CD4-positive, alpha-beta T cell treated with Interleukin-6 at 100 ng/mL for 8 hours (primary cell): ENCODE measurements around the gene CHRNA3.
"Not testable (repeated sequence)": the region's sequence is repeated elsewhere in the genome, so short reads cannot be mapped to it uniquely, and the experiment has no call there.

ENCODE experiments used
- DNase-seq: peaks from one replicate; pipeline ENCODE4 v3.0.0-alpha.2; 2020; ENCODE audit warnings: mixed read lengths, low spot score

The CHRNA3 gene

DNA sequence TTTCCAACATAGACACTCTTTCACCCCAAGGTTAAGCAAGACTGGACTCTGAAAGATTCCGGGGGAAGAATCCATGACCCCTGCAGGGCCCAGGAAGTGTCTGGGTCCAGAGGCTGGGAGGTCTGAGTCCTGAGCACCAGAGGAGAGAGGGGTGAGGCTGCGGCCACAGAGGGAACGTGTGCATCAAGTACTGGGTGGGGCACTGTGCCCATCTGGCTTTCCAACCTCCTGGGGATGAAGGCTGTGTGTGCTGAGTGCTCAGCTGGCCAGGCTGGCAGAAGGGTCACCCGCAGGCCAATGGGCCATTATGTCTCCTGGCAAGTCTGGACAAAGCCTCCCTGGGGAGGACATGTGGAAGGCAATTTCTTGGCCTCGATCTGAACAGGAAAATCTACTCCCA is 3.3 kb downstream of the CHRNA3 start:
- no peak for DNase-seq

DNA sequence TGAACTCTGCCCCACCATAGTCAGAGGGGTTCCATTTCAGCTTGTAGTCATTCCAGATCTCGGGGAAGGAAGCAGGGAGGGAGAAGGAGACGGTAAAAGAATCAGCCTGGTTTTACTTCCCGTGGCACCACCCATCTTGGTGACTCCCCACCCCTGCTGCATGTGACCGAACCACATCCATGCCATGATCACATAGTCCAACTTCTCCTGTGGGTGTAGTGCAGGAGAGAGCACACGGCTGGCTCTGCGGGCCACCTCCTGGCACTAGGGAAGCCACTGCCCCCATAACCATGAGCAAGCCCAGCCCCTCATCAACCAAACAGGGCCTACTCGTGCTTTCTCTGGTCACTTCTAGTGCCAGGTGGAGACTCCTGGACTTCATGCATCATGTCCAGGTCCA is 3.7 kb downstream of the CHRNA3 start:
- no peak for DNase-seq

DNA sequence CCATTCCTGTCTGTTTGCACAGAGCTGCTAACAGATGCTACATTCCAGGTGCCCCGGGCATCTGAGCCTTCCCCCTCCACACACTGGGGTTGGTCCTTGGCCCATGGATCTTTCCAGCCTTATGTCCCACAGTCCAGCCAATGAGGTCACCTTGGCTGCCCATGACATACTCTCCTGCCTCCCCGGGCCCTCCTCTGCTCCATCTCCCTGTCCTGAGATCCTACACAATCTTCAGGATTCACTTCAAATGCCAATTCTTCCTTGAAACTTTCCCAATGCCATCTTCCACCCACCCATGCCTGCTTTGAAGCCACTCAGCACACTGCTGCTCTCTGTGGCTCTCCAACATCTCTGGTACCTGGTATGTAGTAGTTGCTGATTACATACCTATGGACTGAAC is 4.3 kb downstream of the CHRNA3 start:
- no peak for DNase-seq

DNA sequence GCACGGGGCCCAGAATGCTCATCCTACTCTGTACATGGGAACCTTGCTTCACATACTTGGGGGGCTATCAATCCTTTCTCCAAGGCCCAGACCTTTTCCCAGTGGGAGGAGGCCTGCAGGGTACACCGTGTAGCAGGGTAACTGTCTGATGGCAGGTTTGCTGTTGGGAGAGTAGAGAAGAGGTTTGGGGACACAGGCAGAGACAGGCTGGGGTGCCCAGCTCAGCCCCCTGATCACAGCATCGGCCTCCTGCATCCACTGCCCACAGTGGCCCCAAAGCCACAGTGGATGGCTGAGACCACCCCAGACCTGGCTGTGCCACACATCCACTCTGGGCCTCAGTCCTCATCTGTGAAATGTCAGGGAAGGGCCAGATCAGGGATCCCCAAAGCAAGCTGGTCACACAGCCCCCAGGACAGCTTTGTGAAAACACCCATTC is 5.6 kb downstream of the CHRNA3 start:
- no peak for DNase-seq

DNA sequence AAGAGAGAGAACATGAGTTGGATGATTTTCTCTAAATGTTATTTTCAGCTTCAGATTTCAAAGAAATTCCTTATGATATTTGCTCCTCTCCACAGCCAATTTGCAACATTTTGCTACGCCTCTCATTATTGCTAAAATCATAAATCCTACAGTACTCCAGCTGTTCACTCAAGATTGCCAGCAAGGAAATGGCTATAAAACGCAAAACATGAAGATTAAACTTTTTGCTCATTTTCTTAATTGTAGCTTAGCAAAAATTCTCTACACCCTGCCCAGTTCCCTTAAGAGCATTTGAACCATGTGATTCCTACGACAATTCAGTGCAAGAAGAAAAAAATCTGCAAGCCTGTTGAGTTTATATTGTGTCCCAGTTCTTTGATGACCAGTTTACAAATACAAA is 6.8 kb downstream of the CHRNA3 start:
- DNase-seq: no peak

DNA sequence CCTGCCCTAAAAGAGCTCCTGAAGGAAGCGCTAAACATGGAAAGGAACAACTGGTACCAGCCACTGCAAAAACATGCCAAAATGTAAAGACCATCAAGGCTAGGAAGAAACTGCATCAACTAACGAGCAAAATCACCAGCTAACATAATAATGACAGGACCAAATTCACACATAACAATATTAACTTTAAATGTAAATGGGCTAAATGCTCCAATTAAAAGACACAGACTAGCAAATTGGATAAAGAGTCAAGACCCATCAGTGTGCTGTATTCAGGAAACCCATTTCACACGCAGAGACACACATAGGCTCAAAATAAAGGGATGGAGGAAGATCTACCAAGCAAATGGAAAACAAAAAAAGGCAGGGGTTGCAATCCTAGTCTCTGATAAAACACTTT is 11.2 kb downstream of the CHRNA3 start:
- DNase-seq: not testable (repeated sequence)

DNA sequence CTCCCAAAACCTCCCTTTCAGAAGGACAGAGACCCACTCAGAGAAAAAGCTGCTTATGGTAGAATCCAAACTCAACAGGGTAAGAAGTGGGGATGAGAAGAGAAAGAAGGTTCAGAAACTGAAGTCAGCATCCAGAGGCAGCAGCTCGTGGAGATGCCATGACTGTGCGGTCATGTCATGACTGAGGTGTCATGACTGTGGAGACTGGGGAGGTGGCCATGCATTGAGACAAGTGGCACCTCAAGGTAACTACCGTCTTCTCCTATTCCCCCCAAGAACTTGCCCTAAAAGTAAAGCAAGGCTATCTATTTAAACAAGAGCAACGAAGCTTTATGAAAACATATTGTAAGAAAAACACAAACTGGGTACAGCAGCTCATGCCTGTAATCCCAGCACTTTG is 15.1 kb downstream of the CHRNA3 start:
- DNase-seq: no peak

DNA sequence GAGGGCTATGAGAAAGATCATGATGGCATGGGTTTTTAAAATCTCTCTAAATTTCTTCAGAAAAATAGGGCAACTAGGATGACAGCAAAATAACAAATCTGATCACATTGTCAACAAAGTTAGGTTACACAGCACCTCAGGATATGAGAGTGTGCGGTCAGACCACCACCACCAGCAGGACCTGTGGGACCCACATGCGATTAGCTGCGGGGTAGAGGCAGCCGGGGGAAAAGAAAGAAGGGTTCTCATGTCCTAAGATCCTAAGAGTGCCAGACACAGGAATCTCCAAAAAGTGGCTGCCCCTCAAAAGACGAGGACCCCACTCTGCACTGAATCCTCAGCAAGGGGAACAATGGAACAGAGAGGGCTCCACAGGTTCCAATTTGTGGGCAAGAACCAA is 15.6 kb downstream of the CHRNA3 start:
- no peak for DNase-seq

DNA sequence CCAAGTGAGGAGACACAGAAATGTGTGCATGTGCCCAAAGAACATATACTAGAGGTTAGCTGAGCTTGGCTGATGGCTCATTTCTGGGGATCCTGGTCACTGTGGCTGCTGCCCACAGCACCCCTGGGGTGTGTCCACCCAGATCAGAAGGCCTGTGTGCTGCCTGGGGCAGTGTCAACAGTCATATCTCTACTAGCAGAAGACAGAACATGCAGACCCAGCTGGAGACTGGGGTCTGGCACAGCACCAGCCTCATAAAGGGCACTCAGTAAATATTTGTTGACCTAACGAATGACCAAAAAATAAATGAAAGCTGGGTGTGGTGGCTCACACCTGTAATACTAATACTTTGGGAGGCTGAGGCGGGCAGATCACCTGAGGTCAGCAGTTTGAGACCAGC is 16.4 kb downstream of the CHRNA3 start:
- no peak for DNase-seq

DNA sequence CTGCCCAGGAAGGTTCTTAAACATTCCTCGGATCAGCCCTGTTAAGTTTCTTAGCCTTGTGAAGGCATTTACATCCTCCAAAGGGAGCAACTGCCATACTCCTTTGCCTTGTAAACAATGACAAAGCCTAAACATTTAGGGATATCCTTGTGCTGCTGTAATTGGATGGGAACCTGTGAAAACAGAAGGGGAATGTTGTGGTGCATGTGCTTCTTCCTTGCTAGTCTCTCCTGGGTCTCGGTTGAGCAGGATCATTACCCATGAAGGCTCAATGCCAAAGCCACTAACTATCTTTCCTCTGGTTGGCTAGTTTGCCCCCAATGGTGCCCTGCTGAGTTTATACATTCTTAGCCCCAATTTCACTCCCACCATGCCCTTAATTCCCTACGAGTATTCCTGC is 17.3 kb downstream of the CHRNA3 start:
- DNase-seq: no peak

DNA sequence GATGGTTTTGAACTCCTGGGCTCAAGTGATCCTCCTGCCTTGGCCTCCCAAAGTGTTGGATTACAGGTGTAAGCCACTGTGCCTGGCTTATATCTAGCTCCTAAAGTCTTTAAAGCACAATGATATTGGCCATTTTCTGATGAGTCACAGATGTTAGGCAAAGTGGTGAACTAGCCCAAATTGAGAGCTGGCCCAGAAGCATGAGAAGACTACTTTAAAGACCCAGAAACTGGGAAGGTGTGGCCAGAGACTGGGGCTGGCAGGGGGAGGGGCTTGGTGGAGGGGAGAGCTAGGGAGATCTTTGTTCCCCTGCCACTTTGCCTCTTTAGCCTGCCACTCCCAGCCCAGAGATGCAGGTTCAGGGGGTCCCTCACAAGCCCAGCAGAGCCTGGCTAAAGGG is 21.6 kb downstream of the CHRNA3 start:
- DNase-seq: no peak

DNA sequence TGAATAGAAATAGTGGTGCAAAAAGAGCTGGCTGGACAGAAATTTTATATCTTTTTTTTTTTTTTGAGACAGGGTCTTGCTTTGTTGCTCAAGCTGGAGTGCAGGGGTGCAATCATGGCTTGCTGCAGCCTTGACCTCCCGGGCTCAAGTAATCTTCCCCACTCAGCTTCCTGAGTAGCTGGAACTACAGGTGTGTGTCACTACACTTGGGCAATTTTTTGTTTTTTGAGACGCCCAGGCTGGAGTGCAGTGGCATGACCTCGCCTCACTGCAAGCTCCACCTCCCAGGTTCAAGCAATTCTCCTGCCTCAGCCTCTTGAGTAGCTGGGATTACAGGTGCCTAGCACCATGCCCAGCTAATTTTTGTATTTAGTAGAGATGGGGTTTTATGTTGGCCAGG is 22.4 kb downstream of the CHRNA3 start:
- no peak for DNase-seq

DNA sequence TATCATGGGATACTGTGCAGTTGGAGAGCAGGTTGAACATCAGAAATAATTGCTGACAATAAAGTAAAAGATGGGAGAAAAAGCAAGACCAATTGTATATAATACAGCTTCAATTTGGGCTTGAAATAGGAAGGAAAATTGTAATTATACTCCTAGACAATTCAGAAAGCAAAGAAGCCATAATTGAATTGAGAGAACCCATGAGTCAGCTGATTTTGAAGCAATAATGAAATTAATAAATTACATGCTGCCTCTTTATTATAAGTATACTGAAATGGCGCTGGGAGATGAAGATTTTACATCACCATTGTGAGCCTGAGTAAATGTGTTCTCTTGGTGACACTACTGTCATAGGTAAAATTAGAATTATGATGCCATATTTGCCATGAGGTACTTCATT is 23.2 kb downstream of the CHRNA3 start:
- DNase-seq: no peak

DNA sequence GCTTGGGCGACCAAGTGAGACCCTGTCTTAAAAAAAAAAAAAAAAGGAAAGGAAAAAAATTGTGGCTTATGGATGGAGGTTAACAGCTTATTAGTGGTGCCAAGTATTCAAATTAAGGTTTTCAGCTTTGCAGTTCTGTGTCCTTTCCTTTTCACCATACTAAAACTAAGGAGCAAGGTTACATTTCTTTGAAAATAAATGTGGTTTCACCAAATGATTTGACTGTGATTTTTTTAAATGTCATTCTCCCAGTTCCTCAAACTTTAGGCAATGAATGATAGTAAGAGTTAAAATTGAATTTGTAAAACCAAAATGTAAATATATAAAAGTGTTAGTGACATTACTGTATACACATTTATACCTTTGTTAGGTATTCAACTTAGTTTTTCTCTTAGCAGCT is 45.9 kb downstream of the CHRNA3 start:
- no peak for DNase-seq

DNA sequence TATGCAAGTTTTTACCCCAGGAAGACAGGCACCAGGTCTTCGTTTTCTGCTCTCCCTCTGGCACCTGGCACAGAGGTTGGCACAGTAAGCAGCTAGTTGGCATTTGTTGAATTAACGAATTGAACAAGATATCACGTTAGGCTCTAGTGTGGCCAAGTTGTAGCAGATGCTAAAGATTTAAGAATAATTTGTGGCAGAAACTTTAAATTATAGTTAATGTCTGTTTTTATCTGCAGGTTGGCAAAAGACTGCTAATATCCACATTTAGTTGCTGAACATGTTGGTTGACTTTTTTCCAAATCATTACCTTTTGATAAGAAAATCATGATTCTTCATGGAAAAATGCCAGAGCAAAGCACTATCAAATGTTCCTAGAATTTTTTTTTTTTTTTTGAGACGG is 47.4 kb downstream of the CHRNA3 start:
- no peak for DNase-seq

DNA sequence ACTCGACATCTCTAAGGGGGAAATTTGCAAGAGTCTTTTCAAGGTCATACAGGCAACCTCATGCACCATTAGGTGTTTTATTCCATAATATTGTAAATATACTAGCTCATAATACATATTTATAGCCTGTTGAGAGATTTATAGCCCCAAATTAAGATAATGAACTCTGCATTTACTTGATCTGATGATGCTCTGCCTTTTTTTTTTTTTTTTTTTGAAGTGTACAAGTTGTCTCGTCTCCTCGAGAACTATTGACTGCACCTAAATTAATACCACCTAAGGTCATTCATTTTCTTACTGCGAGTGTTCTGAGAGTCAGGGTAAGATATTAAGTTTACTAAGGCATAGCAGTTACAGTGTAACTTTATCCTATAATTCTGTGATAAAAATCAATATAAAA is 49.4 kb downstream of the CHRNA3 start:
- DNase-seq: no peak

DNA sequence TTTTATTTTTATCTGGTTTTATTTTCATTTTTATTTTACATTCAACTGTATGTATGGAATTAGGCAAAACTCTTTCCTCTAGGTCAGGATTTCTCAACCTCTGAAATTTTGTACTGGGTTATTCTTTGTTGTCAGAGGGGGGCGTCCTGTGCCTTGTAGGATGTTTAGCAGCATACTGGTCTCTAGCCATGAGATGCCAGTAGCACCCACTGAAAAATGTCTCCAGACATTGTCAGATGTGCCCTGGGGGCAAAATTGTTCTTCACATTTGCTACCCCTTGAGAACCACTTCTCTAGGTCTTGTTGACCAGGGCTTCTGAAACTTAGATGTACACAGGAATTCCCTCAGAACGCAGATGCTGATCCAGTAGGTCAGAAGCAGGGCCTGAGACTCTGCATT is 50.1 kb downstream of the CHRNA3 start:
- no peak for DNase-seq

DNA sequence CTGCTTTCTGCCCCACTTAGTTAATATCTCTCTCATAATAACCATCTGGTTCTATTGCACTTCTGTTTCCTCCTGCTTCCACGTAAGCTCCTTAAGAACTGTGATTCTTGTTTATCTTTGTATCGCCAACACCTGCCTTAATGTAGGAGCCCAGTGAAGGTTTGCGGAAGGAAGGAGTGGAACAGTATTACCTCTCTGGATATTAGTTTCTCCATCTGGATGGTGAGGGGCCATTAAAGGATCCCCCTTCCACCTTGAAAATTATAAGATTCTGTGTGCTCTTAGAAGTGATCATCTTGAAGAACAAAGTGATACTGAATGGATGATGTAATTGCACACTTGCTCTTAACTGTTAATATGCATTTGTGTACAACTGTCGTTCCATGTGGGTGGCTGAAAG is 53.3 kb downstream of the CHRNA3 start:
- no peak for DNase-seq

DNA sequence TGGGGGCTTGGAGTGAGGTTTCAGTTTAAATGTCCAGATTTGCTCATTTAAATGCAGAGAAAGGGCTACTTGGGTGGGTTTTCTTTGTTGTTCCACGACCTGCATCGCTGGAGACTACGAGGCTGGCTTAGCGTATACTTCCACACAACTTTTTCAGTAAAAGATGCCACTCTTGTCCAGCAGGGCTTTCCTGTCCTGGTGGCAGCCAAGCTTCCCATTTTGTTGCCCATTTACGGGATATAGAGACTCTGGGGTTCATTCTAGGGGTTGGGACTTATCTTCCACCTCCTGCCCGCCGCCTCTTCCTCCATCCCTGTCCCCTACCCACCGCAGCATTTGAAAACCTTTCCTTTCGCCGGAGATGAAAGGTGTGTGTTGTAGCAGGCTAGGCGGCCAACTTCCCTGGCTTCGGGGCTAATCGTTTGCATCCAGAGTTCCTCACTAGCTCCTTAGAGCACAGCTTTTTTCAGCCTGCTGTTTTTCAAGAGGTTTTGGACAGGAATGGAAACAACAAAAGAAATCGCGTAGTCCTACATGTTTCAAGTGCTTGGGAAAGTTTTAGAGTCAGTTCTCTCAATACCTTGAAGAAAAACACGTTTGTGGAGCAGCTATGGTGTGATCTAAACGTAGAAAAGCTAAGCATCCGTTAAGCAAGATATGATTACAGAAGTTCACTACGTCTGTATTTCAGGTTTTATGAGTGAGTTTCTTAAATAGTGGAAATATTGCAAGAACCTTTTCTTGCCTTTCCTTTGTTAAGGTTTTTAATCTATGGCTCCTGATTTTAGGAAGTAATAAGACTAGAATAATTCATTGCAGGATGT is 54.6 kb downstream of the CHRNA3 start:
- DNase-seq: no peak

DNA sequence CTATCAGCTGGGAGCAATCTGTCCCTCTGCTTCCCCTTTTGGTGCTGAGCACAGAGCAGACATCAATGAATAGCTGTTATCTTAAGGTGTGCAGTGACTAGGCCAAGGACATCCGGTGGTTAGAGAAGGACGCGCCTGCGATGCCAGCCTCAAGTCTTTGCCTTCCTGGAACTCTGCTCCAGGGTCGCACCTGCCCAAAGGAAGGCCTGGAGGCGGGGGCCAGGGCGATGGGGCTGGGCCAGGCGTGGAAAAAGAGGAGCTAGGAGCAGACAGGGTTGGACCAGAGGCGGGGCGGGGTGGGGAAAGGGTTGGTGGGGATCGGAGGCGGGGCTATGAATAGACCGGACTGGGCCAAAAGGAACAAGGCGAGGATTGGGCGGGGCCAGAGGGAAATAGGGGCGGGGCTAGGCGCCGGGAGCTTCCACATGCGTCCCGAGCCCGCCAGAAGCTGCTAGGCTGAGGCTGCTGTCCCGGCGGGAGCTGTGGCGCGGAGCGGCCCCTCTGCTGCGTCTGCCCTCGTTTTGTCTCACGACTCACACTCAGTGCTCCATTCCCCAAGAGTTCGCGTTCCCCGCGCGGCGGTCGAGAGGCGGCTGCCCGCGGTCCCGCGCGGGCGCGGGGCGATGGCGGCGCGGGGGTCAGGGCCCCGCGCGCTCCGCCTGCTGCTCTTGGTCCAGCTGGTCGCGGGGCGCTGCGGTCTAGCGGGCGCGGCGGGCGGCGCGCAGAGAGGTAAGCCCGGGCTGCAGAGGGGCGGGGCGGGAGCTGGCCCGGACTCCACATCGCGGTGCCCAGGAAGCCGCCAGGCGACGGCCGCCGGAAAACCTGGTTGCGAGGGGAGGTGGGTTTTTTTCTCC is 55.5 kb downstream of the CHRNA3 start, which contains the start of gene CHRNA5:
CHRNA5 (plus strand) TSS at position 424 of the 854 bp plus-strand sequence; CDS start at position 624, 200 bp downstream.
- DNase-seq: peak; percentile 57

DNA sequence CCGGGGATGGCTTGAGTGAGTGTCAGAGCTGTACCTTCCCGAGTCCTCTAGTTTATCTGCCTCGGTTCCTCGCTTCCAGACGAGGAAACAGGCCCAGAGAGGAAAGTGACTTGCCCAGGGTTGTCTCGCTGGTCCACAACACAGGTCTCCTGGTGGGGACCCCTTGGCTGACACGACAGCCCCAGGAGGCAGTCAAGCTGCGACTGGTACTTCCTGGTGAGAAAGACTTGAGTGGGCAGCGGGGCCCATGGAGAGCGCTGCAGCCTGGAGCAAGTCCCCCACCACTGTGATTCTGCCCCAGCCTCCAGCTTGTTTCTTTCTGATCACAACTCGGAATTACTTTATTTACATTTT is 56.1 kb downstream of the CHRNA3 start:
- DNase-seq: no peak

DNA sequence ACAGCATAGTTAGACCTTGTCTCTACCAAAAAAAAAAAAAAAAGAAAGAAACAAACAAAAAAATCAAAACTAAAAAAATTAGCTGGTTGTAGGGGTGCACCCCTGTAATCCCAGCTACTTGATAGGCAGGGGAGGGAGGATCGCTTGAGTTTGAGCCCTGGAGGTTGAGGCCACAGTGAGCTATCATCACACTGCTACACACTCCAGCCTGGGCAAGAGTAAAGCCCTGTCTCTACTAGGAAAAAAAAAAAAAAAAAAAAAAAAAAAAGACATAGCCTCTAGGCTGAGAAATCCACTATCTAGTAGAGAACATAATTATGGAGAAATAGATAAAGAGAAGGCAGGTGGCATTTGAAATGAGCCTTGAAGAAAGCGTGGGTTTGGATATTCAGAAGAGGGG is 57.7 kb downstream of the CHRNA3 start:
- DNase-seq: no peak

DNA sequence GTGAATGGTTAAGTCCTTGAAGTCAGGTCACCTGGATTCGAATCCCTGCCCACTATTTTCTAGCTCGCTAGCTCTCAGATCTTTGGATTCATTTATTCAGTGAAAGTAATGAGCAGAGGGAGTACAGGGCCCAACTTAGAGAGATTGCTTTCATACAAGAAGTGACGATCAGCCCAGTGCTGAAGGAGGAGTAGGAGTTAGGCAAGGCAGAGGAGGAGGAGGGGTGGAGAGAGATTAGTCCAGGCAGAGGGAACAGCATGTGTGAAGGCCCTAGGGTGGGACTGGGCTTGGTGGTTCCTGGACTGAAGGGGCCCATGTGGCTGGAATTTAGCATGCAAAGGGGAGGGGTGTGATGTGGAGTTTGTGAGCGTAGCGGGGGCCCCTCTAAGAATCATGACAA is 59.3 kb downstream of the CHRNA3 start:
- no peak for DNase-seq
